Bronchial epithelial cell (primary cell): Measurements from ENCODE around the gene NADSYN1. TPM values are rescaled to one million over a fixed set of nuclear protein-coding genes. Genes with fewer than 3 reads are reported as not detected.

Experiments used
- DNase-seq: peaks from one replicate; pipeline ENCODE4 v3.0.0-alpha.2; 2010; ENCODE audit warnings: low read depth
- FAIRE-seq: peaks from 2 replicates; lab custom pipeline; 2011; peaks lifted over from hg19 to GRCh38; lab: Jason Lieb, UNC
- H3K27me3 ChIP-seq: 2 replicates; pipeline ENCODE4 v1.5.1; 2011; ENCODE audit warnings: low read length; ENCODE audit not compliant: control insufficient read depth, insufficient read depth
- H3K36me3 ChIP-seq: 2 replicates; pipeline ENCODE4 v1.5.1; 2011; ENCODE audit warnings: low read length; ENCODE audit not compliant: control insufficient read depth, insufficient read depth
- H3K4me3 ChIP-seq: 2 replicates; pipeline ENCODE4 v1.5.1; 2011; ENCODE audit warnings: mild to moderate bottlenecking, low read depth, low read length, control low read depth
- total RNA-seq: library from RNA; depleted of rRNA; stranded (reverse); fragments of >200 nt; gene quantifications from 2 replicates; pipeline ENCODE4 v1.2.1, GENCODE V29; 2014
- TF ChIP-seq, protein P1 (sequence below): IDR thresholded peaks from 2 replicates; pipeline ENCODE4 v1.5.1; 2011; ENCODE audit warnings: mild to moderate bottlenecking, moderate library complexity, low read length, control low read depth, inconsistent platforms; ENCODE audit not compliant: insufficient read depth, severe bottlenecking

NADSYN1 gene
- total RNA-seq, 1 donor from 2014 or later, result 69.8 TPM

DNA sequence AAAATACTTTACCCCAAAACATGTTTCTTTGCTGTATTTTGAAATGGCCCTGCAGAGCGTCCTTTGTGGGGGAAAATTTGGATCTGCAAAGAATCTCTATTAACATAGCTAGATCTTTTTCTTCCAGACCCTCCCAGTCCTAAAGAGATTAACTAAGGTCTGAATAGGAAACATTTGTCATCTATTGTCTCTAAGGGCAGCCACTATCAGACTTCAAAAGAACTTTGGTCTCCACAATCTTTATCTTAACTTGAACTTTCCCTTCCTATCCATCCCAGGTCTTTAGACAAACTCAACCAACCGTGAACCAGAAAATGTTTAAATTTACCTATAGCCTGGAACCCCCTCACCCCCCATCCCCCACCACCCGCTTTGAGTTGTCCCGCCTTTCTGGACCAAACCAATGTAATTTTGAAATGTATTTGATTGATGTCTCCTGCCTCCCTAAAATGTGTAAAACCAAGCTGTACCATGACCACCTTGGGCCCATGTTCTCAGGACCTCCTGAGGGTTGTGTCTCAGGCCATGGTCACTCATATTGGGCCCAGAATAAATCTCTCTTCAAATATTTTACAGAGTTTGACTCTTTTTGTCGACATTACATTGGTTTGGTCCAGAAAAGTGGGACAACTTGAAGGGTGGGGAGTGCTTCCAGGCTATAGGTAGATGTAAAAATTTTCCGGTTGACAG lies 91.7 kb downstream of the NADSYN1 start:
- H3K36me3 ChIP-seq, result no peaks in the 10 kb centered on the region
- DNase-seq, result no peak
- TF ChIP-seq, protein P1, sequence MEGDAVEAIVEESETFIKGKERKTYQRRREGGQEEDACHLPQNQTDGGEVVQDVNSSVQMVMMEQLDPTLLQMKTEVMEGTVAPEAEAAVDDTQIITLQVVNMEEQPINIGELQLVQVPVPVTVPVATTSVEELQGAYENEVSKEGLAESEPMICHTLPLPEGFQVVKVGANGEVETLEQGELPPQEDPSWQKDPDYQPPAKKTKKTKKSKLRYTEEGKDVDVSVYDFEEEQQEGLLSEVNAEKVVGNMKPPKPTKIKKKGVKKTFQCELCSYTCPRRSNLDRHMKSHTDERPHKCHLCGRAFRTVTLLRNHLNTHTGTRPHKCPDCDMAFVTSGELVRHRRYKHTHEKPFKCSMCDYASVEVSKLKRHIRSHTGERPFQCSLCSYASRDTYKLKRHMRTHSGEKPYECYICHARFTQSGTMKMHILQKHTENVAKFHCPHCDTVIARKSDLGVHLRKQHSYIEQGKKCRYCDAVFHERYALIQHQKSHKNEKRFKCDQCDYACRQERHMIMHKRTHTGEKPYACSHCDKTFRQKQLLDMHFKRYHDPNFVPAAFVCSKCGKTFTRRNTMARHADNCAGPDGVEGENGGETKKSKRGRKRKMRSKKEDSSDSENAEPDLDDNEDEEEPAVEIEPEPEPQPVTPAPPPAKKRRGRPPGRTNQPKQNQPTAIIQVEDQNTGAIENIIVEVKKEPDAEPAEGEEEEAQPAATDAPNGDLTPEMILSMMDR, result no peak
- H3K4me3 ChIP-seq, result no peak overlapping the region
- FAIRE-seq, result no peak
- no peaks in the 10 kb centered on the region for H3K27me3 ChIP-seq

DNA sequence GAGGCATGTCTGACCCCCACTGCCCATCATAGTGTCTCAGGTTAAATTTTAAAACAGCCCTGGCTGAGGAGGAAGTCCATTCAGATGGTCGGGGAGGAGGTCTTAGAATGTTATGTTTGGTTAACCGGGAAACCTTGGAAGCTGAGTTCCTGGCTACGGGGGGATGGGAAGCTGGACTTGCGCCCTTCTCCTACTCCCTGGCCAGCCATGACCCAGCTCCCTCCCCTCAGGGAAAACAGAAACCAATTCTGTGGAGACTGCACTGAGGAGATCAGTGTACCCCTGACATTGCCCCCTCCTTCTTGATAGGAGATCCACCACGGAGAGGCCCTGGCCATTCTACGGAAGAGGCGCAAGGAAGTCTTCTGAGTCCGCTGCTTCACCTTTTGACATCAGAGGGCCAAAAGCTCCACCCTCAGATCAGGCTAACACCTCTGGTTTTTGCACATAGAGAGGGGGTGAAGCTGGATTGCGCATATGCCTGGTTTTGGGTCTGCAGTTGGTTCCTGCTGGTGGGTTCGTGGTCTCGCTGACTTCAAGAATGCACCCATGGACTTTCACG lies 92.5 kb downstream of the NADSYN1 start:
- TF ChIP-seq, protein P1, result no peak
- DNase-seq (no peak), FAIRE-seq (no peak)
- Histone ChIP-seq H3K36me3 (no peaks in the 10 kb centered on the region), H3K27me3 (no peaks in the 10 kb centered on the region), H3K4me3 (no peak overlapping the region)

DNA sequence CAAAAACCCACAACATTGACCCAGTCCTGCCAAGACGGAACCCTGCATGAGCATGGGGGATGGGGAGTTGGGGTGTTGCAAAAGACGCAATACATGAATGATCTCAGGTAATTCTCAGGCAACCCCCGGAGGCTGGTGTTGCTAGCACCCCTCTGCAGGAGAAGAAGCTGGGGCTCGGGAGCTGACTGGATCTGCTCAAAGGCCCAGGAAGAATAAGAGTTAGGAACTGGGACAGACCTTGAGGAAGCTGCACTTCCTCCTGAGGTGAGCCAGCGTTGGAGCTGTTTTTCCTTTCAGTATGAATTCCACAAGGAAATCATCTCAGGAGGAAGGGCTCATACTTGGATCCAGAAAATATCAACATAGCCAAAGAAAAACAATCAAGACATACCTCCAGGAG lies 95.1 kb downstream of the NADSYN1 start, which contains the start of gene KRTAP5-9:
KRTAP5-9 (plus strand) TSS at position 301 of the 400 bp plus-strand sequence. CDS start 238 bp downstream, outside the sequence.
- no peak within 1 kb of the TSS for H3K4me3 ChIP-seq
- TF ChIP-seq, protein P1, result no peak
- no peaks in the 10 kb centered on the region for H3K27me3 ChIP-seq
- FAIRE-seq, result no peak
- no peak for DNase-seq
- no peaks in the 10 kb centered on the region for H3K36me3 ChIP-seq

DNA sequence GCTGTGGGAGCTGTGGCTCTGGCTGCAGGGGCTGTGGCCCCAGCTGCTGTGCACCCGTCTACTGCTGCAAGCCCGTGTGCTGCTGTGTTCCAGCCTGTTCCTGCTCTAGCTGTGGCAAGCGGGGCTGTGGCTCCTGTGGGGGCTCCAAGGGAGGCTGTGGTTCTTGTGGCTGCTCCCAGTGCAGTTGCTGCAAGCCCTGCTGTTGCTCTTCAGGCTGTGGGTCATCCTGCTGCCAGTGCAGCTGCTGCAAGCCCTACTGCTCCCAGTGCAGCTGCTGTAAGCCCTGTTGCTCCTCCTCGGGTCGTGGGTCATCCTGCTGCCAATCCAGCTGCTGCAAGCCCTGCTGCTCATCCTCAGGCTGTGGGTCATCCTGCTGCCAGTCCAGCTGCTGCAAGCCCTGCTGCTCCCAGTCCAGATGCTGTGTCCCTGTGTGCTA lies 95.7 kb downstream of the NADSYN1 start:
- Histone ChIP-seq H3K27me3 (no peaks in the 10 kb centered on the region), H3K4me3 (no peak overlapping the region), H3K36me3 (no peaks in the 10 kb centered on the region)
- TF ChIP-seq, protein P1, result no peak
- DNase-seq, result no peak
- no peak for FAIRE-seq

Other genes starting within 250 kb of the NADSYN1 start
- gene SHANK2, start 200.6 kb upstream of the NADSYN1 start, total RNA-seq, result 6.6 and 8.1 TPM in 2 replicates
- 29.4 and 60.3 TPM in 2 replicates for gene DHCR7, start 4.8 kb upstream of the NADSYN1 start, total RNA-seq
- gene KRTAP5-7, start 74.1 kb downstream of the NADSYN1 start, total RNA-seq, result 0.13 TPM in 1 of 2 replicates, not detected in the other
- not detected in 2 replicates for gene KRTAP5-8, start 84.8 kb downstream of the NADSYN1 start, total RNA-seq
- not detected in 2 replicates for gene KRTAP5-9, start 95.2 kb downstream of the NADSYN1 start, total RNA-seq
- not detected in 2 replicates for gene KRTAP5-10, start 112.4 kb downstream of the NADSYN1 start, total RNA-seq
- gene KRTAP5-11, start 129.7 kb downstream of the NADSYN1 start, total RNA-seq, result not detected in 2 replicates